SK-N-SH treated with all-trans-retinoic acid at 6 μM for 48 hours (cell line): Measurements from ENCODE around the gene MS4A14.
"Not testable (repeated sequence)": the region's sequence is repeated elsewhere in the genome, so short reads cannot be mapped to it uniquely, and the experiment has no call there.

Experiments
- ATAC-seq: fragments of 200-7000 bp; cut with Tn5 transposase; 3 replicates; pipeline ENCODE4 v1.9.1; 2020; ENCODE audit warnings: mild to moderate bottlenecking, moderate library complexity
- ARNTL ChIP-seq: fragments of 450-650 bp; formaldehyde crosslinking; IDR thresholded peaks from 2 replicates; pipeline ENCODE4 v1.5.0; 2020; ENCODE audit warnings: low read depth, mild to moderate bottlenecking, moderate library complexity, borderline replicate concordance
- CREB5 ChIP-seq: fragments of 250-450 bp; sonication (Bioruptor Pico); IDR thresholded peaks from 2 replicates; pipeline ENCODE4 v1.5.1; 2020; ENCODE audit warnings: low read depth, mild to moderate bottlenecking, moderate library complexity
- CSDC2 ChIP-seq: fragments of 250-450 bp; sonication (Bioruptor Pico); IDR thresholded peaks from 2 replicates; pipeline ENCODE4 v1.5.0; 2020; ENCODE audit warnings: mild to moderate bottlenecking, moderate library complexity
- ESRRG ChIP-seq: fragments of 250-450 bp; sonication (Bioruptor Pico); IDR thresholded peaks from 2 replicates; pipeline ENCODE4 v1.6.1; 2021; ENCODE audit warnings: mild to moderate bottlenecking
- GLIS3 ChIP-seq: fragments of 250-450 bp; sonication (Bioruptor Pico); IDR thresholded peaks from 2 replicates; pipeline ENCODE4 v1.5.0; 2020; ENCODE audit warnings: mild to moderate bottlenecking, moderate library complexity
- ISL1 ChIP-seq: fragments of 250-450 bp; sonication (Bioruptor Pico); IDR thresholded peaks from 2 replicates; pipeline ENCODE4 v2.1.2; 2022; ENCODE audit warnings: mild to moderate bottlenecking, moderate library complexity
- OSR1 ChIP-seq: fragments of 250-450 bp; sonication (Bioruptor Pico); IDR thresholded peaks from 2 replicates; pipeline ENCODE4 v1.8.0; 2022; ENCODE audit warnings: moderate library complexity, mild to moderate bottlenecking, inconsistent platforms
- PATZ1 ChIP-seq: fragments of 250-450 bp; sonication (Bioruptor Pico); IDR thresholded peaks from 2 replicates; pipeline ENCODE4 v1.8.0; 2020; ENCODE audit warnings: mild to moderate bottlenecking, moderate library complexity, borderline replicate concordance
- POU6F1 ChIP-seq: fragments of 250-450 bp; sonication (Bioruptor Pico); IDR thresholded peaks from 2 replicates; pipeline ENCODE4 v1.8.0; 2021; ENCODE audit warnings: low read depth, mild to moderate bottlenecking, moderate library complexity, borderline replicate concordance
- PPARA ChIP-seq: fragments of 250-450 bp; sonication (Bioruptor Pico); IDR thresholded peaks from 2 replicates; pipeline ENCODE4 v1.5.0; 2020; ENCODE audit warnings: mild to moderate bottlenecking, borderline replicate concordance
- RARB ChIP-seq: fragments of 250-450 bp; sonication (Bioruptor Pico); IDR thresholded peaks from 2 replicates; pipeline ENCODE4 v1.8.0; 2021; ENCODE audit warnings: mild to moderate bottlenecking, moderate library complexity
- SNAI2 ChIP-seq: fragments of 250-450 bp; sonication (Bioruptor Pico); IDR thresholded peaks from 2 replicates; pipeline ENCODE4 v1.5.0; 2020; ENCODE audit warnings: mild to moderate bottlenecking, moderate library complexity
- TCF4 ChIP-seq: fragments of 250-450 bp; sonication (Bioruptor Pico); IDR thresholded peaks from 2 replicates; pipeline ENCODE4 v1.8.0; 2021; ENCODE audit warnings: mild to moderate bottlenecking, moderate library complexity, borderline replicate concordance
- TOX ChIP-seq: fragments of 250-450 bp; sonication (Bioruptor Pico); IDR thresholded peaks from 2 replicates; pipeline ENCODE4 v1.8.0; 2021; ENCODE audit warnings: mild to moderate bottlenecking, moderate library complexity, borderline replicate concordance
- TSHZ2 ChIP-seq: fragments of 250-450 bp; sonication (Bioruptor Pico); IDR thresholded peaks from 2 replicates; pipeline ENCODE4 v1.5.0; 2020; ENCODE audit warnings: mild to moderate bottlenecking, moderate library complexity
- ZC3H10 ChIP-seq: fragments of 250-450 bp; sonication (Bioruptor Pico); IDR thresholded peaks from 2 replicates; pipeline ENCODE4 v1.5.1; 2021; ENCODE audit warnings: mild to moderate bottlenecking, moderate library complexity
- ZFP3 ChIP-seq: fragments of 250-450 bp; sonication (Bioruptor Pico); IDR thresholded peaks from 2 replicates; pipeline ENCODE4 v1.5.0; 2020; ENCODE audit warnings: mild to moderate bottlenecking, moderate library complexity
- ZFP30 ChIP-seq: fragments of 450-650 bp; formaldehyde crosslinking; IDR thresholded peaks from 2 replicates; pipeline ENCODE4 v1.5.0; 2022; ENCODE audit warnings: mild to moderate bottlenecking, moderate library complexity
- ZNF565 ChIP-seq: fragments of 450-650 bp; formaldehyde crosslinking; conservative IDR thresholded peaks from 2 replicates; pipeline ENCODE4 v1.5.0; 2020; ENCODE audit warnings: low read depth, mild to moderate bottlenecking, moderate library complexity
- ZNF70 ChIP-seq: fragments of 450-650 bp; formaldehyde crosslinking; IDR thresholded peaks from 2 replicates; pipeline ENCODE4 v1.5.0; 2020; ENCODE audit warnings: mild to moderate bottlenecking, moderate library complexity
- ZNF8 ChIP-seq: fragments of 450-650 bp; formaldehyde crosslinking; IDR thresholded peaks from 2 replicates; pipeline ENCODE4 v1.5.0; 2020; ENCODE audit warnings: mild to moderate bottlenecking, moderate library complexity

Gene MS4A14

GRCh38 chr11:60433401-60433800 is 37.1 kb downstream of the MS4A14 start:
- TF ChIP-seq GLIS3 (CRISPR knock-in tag) (no peak), POU6F1 (CRISPR knock-in tag) (no peak)

GRCh38 chr11:60447070-60447469 is 50.8 kb downstream of the MS4A14 start:
- ATAC-seq = no peak
- TF ChIP-seq ZNF565 (CRISPR knock-in tag) = no peak
- no peak for TF ChIP-seq TOX (CRISPR knock-in tag)
- no peak for TF ChIP-seq RARB (CRISPR knock-in tag)
- TF ChIP-seq ESRRG = no peak
- TF ChIP-seq SNAI2 (CRISPR knock-in tag) = no peak
- no peak for TF ChIP-seq CREB5 (CRISPR knock-in tag)
- no peak for TF ChIP-seq PATZ1 (CRISPR knock-in tag)
- TF ChIP-seq TCF4 (CRISPR knock-in tag) = no peak
- TF ChIP-seq ZNF8 (CRISPR knock-in tag) = no peak
- TF ChIP-seq PPARA (CRISPR knock-in tag) = no peak
- no peak for TF ChIP-seq ISL1
- no peak for TF ChIP-seq ZFP3

More at GRCh38 chr11:60433401-60433800, 37.1 kb downstream of the MS4A14 start:
- no peak for ATAC-seq

GRCh38 chr11:60447846-60448245 is 51.6 kb downstream of the MS4A14 start:
- TF ChIP-seq TOX (CRISPR knock-in tag) (no peak), TCF4 (CRISPR knock-in tag) (no peak), PPARA (CRISPR knock-in tag) (no peak), ZFP30 (no peak), ZNF70 (CRISPR knock-in tag) (no peak), CREB5 (CRISPR knock-in tag) (no peak), OSR1 (CRISPR knock-in tag) (no peak), CSDC2 (CRISPR knock-in tag) (no peak), SNAI2 (CRISPR knock-in tag) (no peak), ISL1 (no peak), PATZ1 (CRISPR knock-in tag) (no peak), ZFP3 (no peak), ARNTL (CRISPR knock-in tag) (no peak), TSHZ2 (CRISPR knock-in tag) (no peak), ZC3H10 (CRISPR knock-in tag) (no peak)
- TF ChIP-seq, all 23 proteins: peak for 0
- ATAC-seq = no peak

- ATAC-seq = not testable (repeated sequence)
These were observed 54.9 kb downstream of the MS4A14 start for GRCh38 chr11:60451185-60451584.
